ENCODE data around the gene ADAM15. TPM values are rescaled to one million over a fixed set of nuclear protein-coding genes. Genes with fewer than 3 reads are reported as not detected.

Gene ADAM15
- total and polyA plus RNA-seq, 9 donors = 41.8 to 83.2 (median 65.0) TPM

- Histone ChIP-seq H3K4me3 (ENCODE audit: low read length) (no peak overlapping the region), H3K4me1 (ENCODE audit: control insufficient read depth, insufficient read depth, low read length) (no peaks in the 10 kb centered on the region), H3K27me3 (ENCODE audit: control insufficient read depth, insufficient read depth, low read length) (peaks cover 2% of the 10 kb centered on the region), H3K9me3 (replicated peaks; ENCODE audit: control insufficient read depth, low read depth, low read length) (no peaks in the 10 kb centered on the region), H3K36me3 (ENCODE audit: control insufficient read depth, insufficient read depth, low read length) (no peaks in the 10 kb centered on the region), H3K27ac (ENCODE audit: low read length) (no peak overlapping the region)
- 83% methylated on average over 13 of the region's 15 CpGs for WGBS (ENCODE audit: insufficient coverage)
- no peak for DNase-seq
Observed at GRCh38 chr1:155030243-155030795, 20.8 kb upstream of the ADAM15 start.

- no peak for DNase-seq
- no peaks in the 10 kb centered on the region for H3K9me3 ChIP-seq (replicated peaks; ENCODE audit: control insufficient read depth, low read depth, low read length)
- H3K4me1 ChIP-seq (ENCODE audit: control insufficient read depth, insufficient read depth, low read length) = no peaks in the 10 kb centered on the region
- WGBS (ENCODE audit: insufficient coverage) = 73% methylated on average over 10 of the region's 11 CpGs
- H3K27me3 ChIP-seq (ENCODE audit: control insufficient read depth, insufficient read depth, low read length) = peaks cover 2% of the 10 kb centered on the region
- H3K4me3 ChIP-seq (ENCODE audit: low read length) = no peak overlapping the region
- H3K27ac ChIP-seq (ENCODE audit: low read length) = no peak overlapping the region
- H3K36me3 ChIP-seq (ENCODE audit: control insufficient read depth, insufficient read depth, low read length) = no peaks in the 10 kb centered on the region
Observed at GRCh38 chr1:155030899-155031298, 20.2 kb upstream of the ADAM15 start.

- no peak for DNase-seq
- Histone ChIP-seq H3K27ac (ENCODE audit: low read length) (no peak overlapping the region), H3K27me3 (ENCODE audit: control insufficient read depth, insufficient read depth, low read length) (peaks cover 4% of the 10 kb centered on the region), H3K9me3 (replicated peaks; ENCODE audit: control insufficient read depth, low read depth, low read length) (no peaks in the 10 kb centered on the region), H3K4me3 (ENCODE audit: low read length) (no peak overlapping the region), H3K4me1 (ENCODE audit: control insufficient read depth, insufficient read depth, low read length) (no peaks in the 10 kb centered on the region), H3K36me3 (ENCODE audit: control insufficient read depth, insufficient read depth, low read length) (no peaks in the 10 kb centered on the region)
- WGBS (ENCODE audit: insufficient coverage) = 76% methylated on average over 6 of the region's 12 CpGs
Observed at GRCh38 chr1:155032886-155033285, 18.2 kb upstream of the ADAM15 start.

GRCh38 chr1:155033524-155033923 is 17.6 kb upstream of the ADAM15 start, which contains the start of the genes DCST1 and DCST2:
Gene DCST1, plus strand, starts transcription at chr1:155033824. Its CDS starts 213 bp downstream, at chr1:155034037.
Gene DCST2, minus strand, starts transcription at chr1:155033781. Its CDS starts 80 bp downstream, at chr1:155033701.
- Histone ChIP-seq H3K36me3 (ENCODE audit: control insufficient read depth, insufficient read depth, low read length) (no peaks in the 10 kb centered on the region), H3K27me3 (ENCODE audit: control insufficient read depth, insufficient read depth, low read length) (peaks cover 5% of the 10 kb centered on the region), H3K4me3 (ENCODE audit: low read length) (no peak within 1 kb of the TSS), H3K4me1 (ENCODE audit: control insufficient read depth, insufficient read depth, low read length) (no peaks in the 10 kb centered on the region), H3K27ac (ENCODE audit: low read length) (no peak within 1 kb of the TSS), H3K9me3 (replicated peaks; ENCODE audit: control insufficient read depth, low read depth, low read length) (no peaks in the 10 kb centered on the region)
- WGBS (ENCODE audit: insufficient coverage) = 90% methylated on average over 8 of the region's 9 CpGs
- DNase-seq = no peak

- H3K27ac ChIP-seq (ENCODE audit: low read length) = no peak overlapping the region
- DNase-seq = no peak
- no peaks in the 10 kb centered on the region for H3K36me3 ChIP-seq (ENCODE audit: control insufficient read depth, insufficient read depth, low read length)
- 85% methylated on average over 14 of the region's 20 CpGs for WGBS (ENCODE audit: insufficient coverage)
- no peaks in the 10 kb centered on the region for H3K4me1 ChIP-seq (ENCODE audit: control insufficient read depth, insufficient read depth, low read length)
- H3K27me3 ChIP-seq (ENCODE audit: control insufficient read depth, insufficient read depth, low read length) = peaks cover 7% of the 10 kb centered on the region
- no peak overlapping the region for H3K4me3 ChIP-seq (ENCODE audit: low read length)
- no peaks in the 10 kb centered on the region for H3K9me3 ChIP-seq (replicated peaks; ENCODE audit: control insufficient read depth, low read depth, low read length)
Observed at GRCh38 chr1:155034318-155035208, 16.6 kb upstream of the ADAM15 start.

GRCh38 chr1:155035936-155036335 is 15.2 kb upstream of the ADAM15 start:
- Histone ChIP-seq H3K27ac (ENCODE audit: low read length) (no peak overlapping the region), H3K9me3 (replicated peaks; ENCODE audit: control insufficient read depth, low read depth, low read length) (no peaks in the 10 kb centered on the region), H3K4me1 (ENCODE audit: control insufficient read depth, insufficient read depth, low read length) (no peaks in the 10 kb centered on the region), H3K4me3 (ENCODE audit: low read length) (no peak overlapping the region), H3K36me3 (ENCODE audit: control insufficient read depth, insufficient read depth, low read length) (no peaks in the 10 kb centered on the region), H3K27me3 (ENCODE audit: control insufficient read depth, insufficient read depth, low read length) (peaks cover 7% of the 10 kb centered on the region)
- WGBS (ENCODE audit: insufficient coverage) = no CpG with 5 or more reads among the region's 2 CpGs
- no peak for DNase-seq

- WGBS (ENCODE audit: insufficient coverage) = 60% methylated on average over 3 of the region's 3 CpGs
- Histone ChIP-seq H3K4me1 (ENCODE audit: control insufficient read depth, insufficient read depth, low read length) (no peaks in the 10 kb centered on the region), H3K27me3 (ENCODE audit: control insufficient read depth, insufficient read depth, low read length) (peaks cover 7% of the 10 kb centered on the region), H3K36me3 (ENCODE audit: control insufficient read depth, insufficient read depth, low read length) (no peaks in the 10 kb centered on the region), H3K9me3 (replicated peaks; ENCODE audit: control insufficient read depth, low read depth, low read length) (no peaks in the 10 kb centered on the region), H3K4me3 (ENCODE audit: low read length) (no peak overlapping the region), H3K27ac (ENCODE audit: low read length) (no peak overlapping the region)
- DNase-seq = no peak
Observed at GRCh38 chr1:155037043-155037442, 14.1 kb upstream of the ADAM15 start.

GRCh38 chr1:155037851-155038441 is 13.2 kb upstream of the ADAM15 start:
- no peak overlapping the region for H3K27ac ChIP-seq (ENCODE audit: low read length)
- WGBS (ENCODE audit: insufficient coverage) = 84% methylated on average over 6 of the region's 6 CpGs

GRCh38 chr1:155038602-155039307 is 12.4 kb upstream of the ADAM15 start:
- H3K4me1 ChIP-seq (ENCODE audit: control insufficient read depth, insufficient read depth, low read length) = no peaks in the 10 kb centered on the region
- H3K27ac ChIP-seq (ENCODE audit: low read length) = no peak overlapping the region
- no peaks in the 10 kb centered on the region for H3K9me3 ChIP-seq (replicated peaks; ENCODE audit: control insufficient read depth, low read depth, low read length)
- DNase-seq = no peak
- peaks cover 5% of the 10 kb centered on the region for H3K27me3 ChIP-seq (ENCODE audit: control insufficient read depth, insufficient read depth, low read length)
- no peak overlapping the region for H3K4me3 ChIP-seq (ENCODE audit: low read length)
- 43% methylated on average over 7 of the region's 8 CpGs for WGBS (ENCODE audit: insufficient coverage)
- no peaks in the 10 kb centered on the region for H3K36me3 ChIP-seq (ENCODE audit: control insufficient read depth, insufficient read depth, low read length)

More at GRCh38 chr1:155037851-155038441, 13.2 kb upstream of the ADAM15 start:
- Histone ChIP-seq H3K36me3 (ENCODE audit: control insufficient read depth, insufficient read depth, low read length) (no peaks in the 10 kb centered on the region), H3K27me3 (ENCODE audit: control insufficient read depth, insufficient read depth, low read length) (peaks cover 7% of the 10 kb centered on the region), H3K4me1 (ENCODE audit: control insufficient read depth, insufficient read depth, low read length) (no peaks in the 10 kb centered on the region), H3K4me3 (ENCODE audit: low read length) (no peak overlapping the region), H3K9me3 (replicated peaks; ENCODE audit: control insufficient read depth, low read depth, low read length) (no peaks in the 10 kb centered on the region)
- DNase-seq = no peak

GRCh38 chr1:155039308-155039669 is 11.8 kb upstream of the ADAM15 start:
- no peak overlapping the region for H3K4me3 ChIP-seq (ENCODE audit: low read length)
- no peaks in the 10 kb centered on the region for H3K9me3 ChIP-seq (replicated peaks; ENCODE audit: control insufficient read depth, low read depth, low read length)
- WGBS (ENCODE audit: insufficient coverage) = no CpG with 5 or more reads among the region's 4 CpGs
- H3K36me3 ChIP-seq (ENCODE audit: control insufficient read depth, insufficient read depth, low read length) = no peaks in the 10 kb centered on the region
- no peak overlapping the region for H3K27ac ChIP-seq (ENCODE audit: low read length)
- no peaks in the 10 kb centered on the region for H3K4me1 ChIP-seq (ENCODE audit: control insufficient read depth, insufficient read depth, low read length)
- H3K27me3 ChIP-seq (ENCODE audit: control insufficient read depth, insufficient read depth, low read length) = peaks cover 5% of the 10 kb centered on the region
- DNase-seq = no peak

Data from muscle of leg (tissue), 11 donors.